HCT116 (cell line): Measurements from ENCODE around the gene KCNJ16. TPM values are rescaled to one million over a fixed set of nuclear protein-coding genes. Genes with fewer than 3 reads are reported as not detected.

Experiments
- ATAC-seq: fragments of 200-7000 bp; cut with Tn5 transposase; 2 replicates; pipeline ENCODE4 v1.9.1; 2020; ENCODE audit warnings: mild to moderate bottlenecking, moderate library complexity
- BruUV-seq: library from RNA; stranded (reverse); fragments of 400-500 nt; replicated peaks from 2 replicates; lab custom pipeline; 2021; lab: Mats Ljungman, UMichigan
- CTCF ChIA-PET: fragments of 300-600 bp; sonication (Branson Sonifier 250); formaldehyde crosslinking; loops from one replicate; lab custom pipeline; 2021; ENCODE audit warnings: antibody characterized with exemption; lab: Charles Lee
- POLR2A ChIA-PET: fragments of 300-600, 350-600 bp; sonication (Branson Sonifier 250); formaldehyde crosslinking; loops from one replicate; lab custom pipeline; 2021; ENCODE audit warnings: antibody characterized with exemption; lab: Charles Lee
- RAD21 ChIA-PET, 2 experiments: fragments of 300-600 bp; sonication (Branson Sonifier 250); formaldehyde crosslinking; loops; one replicate each; lab custom pipeline; 2023; ENCODE audit warnings: low total read pairs in 2 of 2; ENCODE audit not compliant: uncharacterized antibody in 2 of 2, unreplicated experiment in 2 of 2, low non-redundant PET in 1 of 2; lab: Charles Lee
- DNase-seq: peaks from one replicate; pipeline ENCODE4 v3.0.0-alpha.2; 2010; ENCODE audit warnings: low read depth, low spot score
- H2AFZ ChIP-seq: fragments of 200-600 bp; shearing (Covaris generic), sonication (generic); 2 replicates; pipeline ENCODE4 v1.6.1; 2017; ENCODE audit warnings: low read depth, mixed run types, mixed read lengths, antibody characterized with exemption, low read length; ENCODE audit not compliant: poor library complexity, severe bottlenecking
- H3K27ac ChIP-seq: 2 replicates; pipeline ENCODE4 v1.5.1; 2012; ENCODE audit warnings: low read depth, low read length
- H3K27me3 ChIP-seq: fragments of 200-600 bp; sonication (generic); 2 replicates; pipeline ENCODE4 v1.6.1; 2016; ENCODE audit warnings: mixed run types, low read length, mixed read lengths; ENCODE audit not compliant: insufficient read depth
- H3K36me3 ChIP-seq, 2 experiments: fragments of 200-500 bp in 1 of 2; fragments of 200-600 bp in 1 of 2; sonication (Bioruptor generic) in 1 of 2; sonication (generic) in 1 of 2; 2 replicates each; pipeline versions ENCODE4 v1.5.1 to v1.6.1; 2014 to 2016; ENCODE audit warnings: low read length in 2 of 2, inconsistent platforms in 1 of 2, mixed read lengths in 1 of 2, mixed run types in 1 of 2; ENCODE audit not compliant: insufficient read depth in 2 of 2, control insufficient read depth in 1 of 2
- H3K4me1 ChIP-seq, 2 experiments: fragments of 200-600 bp in 1 of 2; sonication (generic) in 1 of 2; 2 replicates each; pipeline versions ENCODE4 v1.5.1 to v1.6.1; 2012 to 2017; ENCODE audit warnings: low read length in 2 of 2, inconsistent platforms in 1 of 2, mild to moderate bottlenecking in 1 of 2, mixed read lengths in 1 of 2, mixed run types in 1 of 2, moderate library complexity in 1 of 2; ENCODE audit not compliant: insufficient read depth in 2 of 2, control insufficient read depth in 1 of 2
- H3K4me2 ChIP-seq: fragments of 200-600 bp; sonication (generic); 2 replicates; pipeline ENCODE4 v1.6.1; 2017; ENCODE audit warnings: mixed run types, low read length, mixed read lengths
- H3K4me3 ChIP-seq, 2 experiments: fragments of 200-600 bp in 1 of 2; sonication (generic) in 1 of 2; replicated peaks in 1 of 2; 2 replicates each; pipeline ENCODE4 v1.5.1; 2011 to 2016; ENCODE audit warnings: low read length in 2 of 2, control low read depth in 1 of 2, low read depth in 1 of 2, mild to moderate bottlenecking in 1 of 2, mixed read lengths in 1 of 2, mixed run types in 1 of 2
- H3K79me2 ChIP-seq: fragments of 200-600 bp; sonication (generic); 2 replicates; pipeline ENCODE4 v1.6.1; 2017; ENCODE audit warnings: mild to moderate bottlenecking, mixed run types, low read length, moderate library complexity, mixed read lengths; ENCODE audit not compliant: insufficient read depth
- H3K9ac ChIP-seq: fragments of 200-600 bp; sonication (generic); 2 replicates; pipeline ENCODE4 v1.6.1; 2016; ENCODE audit warnings: low read length, mixed read lengths
- H3K9me2 ChIP-seq: fragments of 200-600 bp; sonication (generic), shearing (Covaris generic); 2 replicates; pipeline ENCODE4 v1.6.1; 2017; ENCODE audit warnings: mixed run types, mild to moderate bottlenecking, moderate library complexity; ENCODE audit not compliant: insufficient read depth
- H3K9me3 ChIP-seq, 2 experiments: fragments of 200-500 bp in 1 of 2; fragments of 200-600 bp in 1 of 2; sonication (Bioruptor generic) in 1 of 2; sonication (generic) in 1 of 2; 2 replicates each; pipeline ENCODE4 v1.6.1; 2014 to 2017; ENCODE audit warnings: low read length in 2 of 2, mixed read lengths in 2 of 2, inconsistent platforms in 1 of 2, low read depth in 1 of 2, mild to moderate bottlenecking in 1 of 2, mixed run types in 1 of 2, moderate library complexity in 1 of 2; ENCODE audit not compliant: control insufficient read depth in 1 of 2, insufficient read depth in 1 of 2
- H4K20me1 ChIP-seq: fragments of 200-600 bp; sonication (generic), shearing (Covaris generic); 2 replicates; pipeline ENCODE4 v1.6.1; 2017; ENCODE audit warnings: mixed run types, mild to moderate bottlenecking, moderate library complexity; ENCODE audit not compliant: insufficient read depth
- ATF3 ChIP-seq: IDR thresholded peaks from 2 replicates; pipeline ENCODE4 v1.6.1; 2012
- JUND ChIP-seq: IDR thresholded peaks from 2 replicates; pipeline ENCODE4 v1.6.1; 2012
- RAD21 ChIP-seq: IDR thresholded peaks from 2 replicates; pipeline ENCODE4 v1.6.1; 2012; ENCODE audit warnings: low read depth, mild to moderate bottlenecking
- REST ChIP-seq: IDR thresholded peaks from 2 replicates; pipeline ENCODE4 v1.6.1; 2012; ENCODE audit warnings: low read depth
- ZNF274 ChIP-seq: fragments of 200-500 bp; sonication (Bioruptor generic); IDR thresholded peaks from 2 replicates; pipeline ENCODE4 v1.6.1; 2014; ENCODE audit warnings: mild to moderate bottlenecking, low read depth, low read length, inconsistent platforms
- intact Hi-C: fragments of 100-400 bp; cut with micrococcal nuclease; formaldehyde crosslinking; loops from 2 replicates; pipeline ENCODE4 v1.10.0; 2022
- total RNA-seq: library from RNA; stranded (reverse); gene quantifications from one replicate; pipeline ENCODE4 v1.2.1, GENCODE V29; 2021; ENCODE audit not compliant: unreplicated experiment

KCNJ16 gene
- total RNA-seq, 1 experiment from 2014 or later = not detected

- ATAC-seq = no peak
- Histone ChIP-seq H3K27me3 (no peaks in the 10 kb centered on the region), H3K4me1 (no peaks in the 10 kb centered on the region), H3K9ac (no peak overlapping the region), H3K9me3 (peaks cover 3 to 13% of the 10 kb centered on the region in 2 experiments; a peak in 3 of 4 replicates), H3K4me2 (no peak overlapping the region), H3K27ac (no peak overlapping the region)
- no TSS peak for BruUV-seq
- TF ChIP-seq ATF3 (no peak), RAD21 (no peak), JUND (no peak), ZNF274 (no peak), REST (no peak)
- TF ChIP-seq, all 23 proteins: peak for 0
- Histone ChIP-seq H3K4me3 (no peak overlapping the region), H3K9me2 (no peaks in the 10 kb centered on the region), H2AFZ (no peak overlapping the region), H3K79me2 (no peaks in the 10 kb centered on the region), H4K20me1 (no peaks in the 10 kb centered on the region), H3K36me3 (no peaks in the 10 kb centered on the region)
- intact Hi-C loops = no loop called here
- CTCF ChIA-PET = no interaction called here
- POLR2A ChIA-PET = no interaction called here
- RAD21 ChIA-PET = no interaction called here
- no peak for DNase-seq
These were observed 692 bp upstream of the KCNJ16 start for GRCh38 chr17:70074236-70074830.
